ENCODE measurements around the gene TSEN2.

GRCh38 chr3:12438318-12438717 lies 46.0 kb upstream of the TSEN2 start:
- no peak for TF ChIP-seq CTCF (conservative IDR thresholded peaks at IDR 0.05 in 1 of 2, IDR thresholded peaks at IDR 0.05 in 1 of 2; ENCODE audit: extremely low read depth in 1 of 2, insufficient read depth in 1 of 2, low read depth in 1 of 2, low read length in 2 of 2)
- no peak for TF ChIP-seq EZH2 (IDR thresholded peaks at IDR 0.05; ENCODE audit: borderline replicate concordance, low read length)

Data from mammary epithelial cell (primary cell).